Measurements from ENCODE around the gene INPP5A. TPM values are rescaled to one million over a fixed set of nuclear protein-coding genes. Genes with fewer than 3 reads are reported as not detected.

Gene INPP5A
- total RNA-seq, 1 donor from 2014 or later = 36.4 TPM

DNA sequence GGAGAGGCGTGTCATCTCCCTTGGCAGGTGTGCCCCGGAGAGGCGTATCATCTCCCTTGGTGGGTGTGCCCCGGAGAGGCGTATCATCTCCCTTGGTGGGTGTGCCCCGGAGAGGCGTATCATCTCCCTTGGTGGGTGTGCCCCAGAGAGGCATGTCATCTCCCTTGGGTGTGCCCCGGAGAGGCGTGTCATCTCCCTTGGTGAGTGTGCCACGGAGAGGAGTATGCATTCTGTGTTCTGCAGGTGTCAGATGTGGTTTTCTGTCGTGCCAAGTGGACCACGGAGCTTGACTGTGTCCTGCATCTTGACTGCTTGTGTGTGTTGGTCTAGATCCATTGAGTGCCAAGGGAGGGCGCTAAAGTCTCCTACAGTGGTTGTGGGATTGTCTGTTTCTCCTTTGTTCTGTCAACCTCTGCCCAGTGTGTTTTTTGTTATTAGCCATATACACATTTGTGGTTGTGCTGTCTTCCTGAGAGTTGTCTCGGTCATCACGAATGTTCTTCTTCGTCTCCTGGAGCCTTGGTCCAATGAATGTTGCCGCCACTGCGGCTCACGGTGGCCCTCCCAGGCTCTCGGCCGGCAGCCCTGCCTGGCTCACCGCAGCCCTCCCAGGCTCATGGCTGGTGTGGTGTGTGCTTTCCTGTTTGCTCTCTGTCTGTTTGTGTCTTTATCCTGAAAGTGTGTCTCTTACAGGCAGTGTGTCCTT, 96.8 kb downstream of the INPP5A start:
- TF ChIP-seq, protein P1, sequence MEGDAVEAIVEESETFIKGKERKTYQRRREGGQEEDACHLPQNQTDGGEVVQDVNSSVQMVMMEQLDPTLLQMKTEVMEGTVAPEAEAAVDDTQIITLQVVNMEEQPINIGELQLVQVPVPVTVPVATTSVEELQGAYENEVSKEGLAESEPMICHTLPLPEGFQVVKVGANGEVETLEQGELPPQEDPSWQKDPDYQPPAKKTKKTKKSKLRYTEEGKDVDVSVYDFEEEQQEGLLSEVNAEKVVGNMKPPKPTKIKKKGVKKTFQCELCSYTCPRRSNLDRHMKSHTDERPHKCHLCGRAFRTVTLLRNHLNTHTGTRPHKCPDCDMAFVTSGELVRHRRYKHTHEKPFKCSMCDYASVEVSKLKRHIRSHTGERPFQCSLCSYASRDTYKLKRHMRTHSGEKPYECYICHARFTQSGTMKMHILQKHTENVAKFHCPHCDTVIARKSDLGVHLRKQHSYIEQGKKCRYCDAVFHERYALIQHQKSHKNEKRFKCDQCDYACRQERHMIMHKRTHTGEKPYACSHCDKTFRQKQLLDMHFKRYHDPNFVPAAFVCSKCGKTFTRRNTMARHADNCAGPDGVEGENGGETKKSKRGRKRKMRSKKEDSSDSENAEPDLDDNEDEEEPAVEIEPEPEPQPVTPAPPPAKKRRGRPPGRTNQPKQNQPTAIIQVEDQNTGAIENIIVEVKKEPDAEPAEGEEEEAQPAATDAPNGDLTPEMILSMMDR (IDR thresholded peaks at IDR 0.05) = no peak
- Mint-ChIP-seq H3K27ac (ENCODE audit: unreplicated experiment) (no peak overlapping the region), H3K9me3 (ENCODE audit: unreplicated experiment) (no peaks in the 10 kb centered on the region), H3K4me1 (ENCODE audit: unreplicated experiment) (peaks cover 35% of the 10 kb centered on the region), H3K27me3 (ENCODE audit: unreplicated experiment) (no peaks in the 10 kb centered on the region), H3K4me3 (ENCODE audit: unreplicated experiment) (no peak overlapping the region), H3K36me3 (ENCODE audit: unreplicated experiment) (no peaks in the 10 kb centered on the region)
- DNase-seq (ENCODE audit: extremely low spot score, unreplicated experiment) = no peak

- peaks cover 33% of the 10 kb centered on the region for H3K4me1 Mint-ChIP-seq (ENCODE audit: unreplicated experiment)
- H3K27ac Mint-ChIP-seq (ENCODE audit: unreplicated experiment) = no peak overlapping the region
- H3K27me3 Mint-ChIP-seq (ENCODE audit: unreplicated experiment) = no peaks in the 10 kb centered on the region
- H3K4me3 Mint-ChIP-seq (ENCODE audit: unreplicated experiment) = no peak overlapping the region
- H3K9me3 Mint-ChIP-seq (ENCODE audit: unreplicated experiment) = no peaks in the 10 kb centered on the region
- TF ChIP-seq, protein P1 (IDR thresholded peaks at IDR 0.05) = no peak
- DNase-seq (ENCODE audit: extremely low spot score, unreplicated experiment) = no peak
- no peaks in the 10 kb centered on the region for H3K36me3 Mint-ChIP-seq (ENCODE audit: unreplicated experiment)
Measured at GRCh38 chr10:132634947-132635271, 97.3 kb downstream of the INPP5A start.

DNA sequence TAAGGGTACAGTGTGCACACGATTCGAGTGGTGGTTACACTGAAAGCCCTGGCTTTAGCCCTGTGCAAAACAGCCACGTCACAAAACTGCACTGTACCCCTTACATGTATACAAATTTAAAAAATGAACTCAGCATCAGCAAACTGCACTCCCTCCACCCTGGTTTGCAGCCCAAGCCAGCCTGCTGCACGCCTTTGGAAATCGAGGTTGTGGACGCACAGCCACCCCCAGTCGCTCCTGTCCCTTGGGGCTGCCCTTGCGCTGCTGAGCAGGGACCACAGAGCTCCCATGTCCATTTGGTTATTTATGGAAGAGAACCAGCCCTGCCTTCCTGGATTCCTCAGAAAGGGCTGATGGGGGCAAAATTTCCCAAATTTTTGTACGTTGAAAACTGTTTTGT, 98.8 kb downstream of the INPP5A start:
- H3K27me3 Mint-ChIP-seq (ENCODE audit: unreplicated experiment) = no peaks in the 10 kb centered on the region
- H3K9me3 Mint-ChIP-seq (ENCODE audit: unreplicated experiment) = no peaks in the 10 kb centered on the region

GRCh38 chr10:132637477-132638129, 100.0 kb downstream of the INPP5A start:
- TF ChIP-seq, protein P1 (IDR thresholded peaks at IDR 0.05) = peak; percentile 86
- H3K36me3 Mint-ChIP-seq (ENCODE audit: unreplicated experiment) = no peaks in the 10 kb centered on the region
- peaks cover 29% of the 10 kb centered on the region for H3K4me1 Mint-ChIP-seq (ENCODE audit: unreplicated experiment)
- H3K27ac Mint-ChIP-seq (ENCODE audit: unreplicated experiment) = no peak overlapping the region
- no peak for DNase-seq (ENCODE audit: extremely low spot score, unreplicated experiment)
- H3K4me3 Mint-ChIP-seq (ENCODE audit: unreplicated experiment) = no peak overlapping the region
- no peaks in the 10 kb centered on the region for H3K9me3 Mint-ChIP-seq (ENCODE audit: unreplicated experiment)
- H3K27me3 Mint-ChIP-seq (ENCODE audit: unreplicated experiment) = no peaks in the 10 kb centered on the region

More for the DNA sequence above, 98.8 kb downstream of the INPP5A start:
- no peak for DNase-seq (ENCODE audit: extremely low spot score, unreplicated experiment)
- Mint-ChIP-seq H3K4me3 (ENCODE audit: unreplicated experiment) (no peak overlapping the region), H3K36me3 (ENCODE audit: unreplicated experiment) (no peaks in the 10 kb centered on the region), H3K27ac (ENCODE audit: unreplicated experiment) (no peak overlapping the region), H3K4me1 (ENCODE audit: unreplicated experiment) (peaks cover 30% of the 10 kb centered on the region)
- TF ChIP-seq, protein P1 (IDR thresholded peaks at IDR 0.05) = no peak

- H3K36me3 Mint-ChIP-seq (ENCODE audit: unreplicated experiment) = no peaks in the 10 kb centered on the region
- DNase-seq (ENCODE audit: extremely low spot score, unreplicated experiment) = no peak
- no peaks in the 10 kb centered on the region for H3K9me3 Mint-ChIP-seq (ENCODE audit: unreplicated experiment)
- no peaks in the 10 kb centered on the region for H3K27me3 Mint-ChIP-seq (ENCODE audit: unreplicated experiment)
- H3K4me1 Mint-ChIP-seq (ENCODE audit: unreplicated experiment) = peaks cover 23% of the 10 kb centered on the region
- no peak overlapping the region for H3K4me3 Mint-ChIP-seq (ENCODE audit: unreplicated experiment)
- no peak overlapping the region for H3K27ac Mint-ChIP-seq (ENCODE audit: unreplicated experiment)
- TF ChIP-seq, protein P1 (IDR thresholded peaks at IDR 0.05) = no peak
Measured at GRCh38 chr10:132638130-132638515, 100.5 kb downstream of the INPP5A start.

Measured in osteocyte (in vitro differentiated cells).